HG02759 (cell line): Measurements from ENCODE around the gene PITPNC1.
"Not testable (repeated sequence)": the region's sequence is repeated elsewhere in the genome, so short reads cannot be mapped to it uniquely, and the experiment has no call there.

Experiments used
- ATAC-seq: cut with Tn5 transposase; IDR thresholded peaks from one replicate; pipeline ENCODE4 v1.9.1; 2021; ENCODE audit warnings: mild to moderate bottlenecking, moderate library complexity; ENCODE audit not compliant: unreplicated experiment

PITPNC1 gene

GRCh38 chr17:67707442-67707841 is 330.4 kb downstream of the PITPNC1 start:
- ATAC-seq: no peak

GRCh38 chr17:67708378-67708777 is 331.3 kb downstream of the PITPNC1 start:
- ATAC-seq: no peak

- ATAC-seq: no peak
These were observed 334.8 kb downstream of the PITPNC1 start for GRCh38 chr17:67711916-67712315.

GRCh38 chr17:67712375-67712774 is 335.3 kb downstream of the PITPNC1 start:
- no peak for ATAC-seq

- no peak for ATAC-seq
These were observed 336.1 kb downstream of the PITPNC1 start for GRCh38 chr17:67713169-67713568.

GRCh38 chr17:67716405-67716798 is 339.3 kb downstream of the PITPNC1 start:
- no peak for ATAC-seq

GRCh38 chr17:67717192-67717623 is 340.1 kb downstream of the PITPNC1 start:
- ATAC-seq: no peak

- ATAC-seq: peak; percentile 96
These were observed 340.7 kb downstream of the PITPNC1 start, which contains the start of gene NOL11 for GRCh38 chr17:67717624-67718324. NOL11 (plus strand) TSS chr17:67717936; CDS start chr17:67717948, 12 bp downstream.

- ATAC-seq: no peak
These were observed 341.4 kb downstream of the PITPNC1 start for GRCh38 chr17:67718325-67718941.

GRCh38 chr17:67725373-67725791 is 348.3 kb downstream of the PITPNC1 start:
- ATAC-seq: no peak

- no peak for ATAC-seq
These were observed 348.7 kb downstream of the PITPNC1 start for GRCh38 chr17:67725807-67726206.

- not testable (repeated sequence) for ATAC-seq
These were observed 350.3 kb downstream of the PITPNC1 start for GRCh38 chr17:67727152-67728039.

GRCh38 chr17:67729903-67730302 is 352.8 kb downstream of the PITPNC1 start:
- no peak for ATAC-seq

GRCh38 chr17:67730731-67731130 is 353.6 kb downstream of the PITPNC1 start:
- ATAC-seq: no peak

GRCh38 chr17:67733449-67733848 is 356.4 kb downstream of the PITPNC1 start:
- ATAC-seq: no peak

GRCh38 chr17:67737145-67737544 is 360.1 kb downstream of the PITPNC1 start:
- no peak for ATAC-seq

- ATAC-seq: no peak
These were observed 364.9 kb downstream of the PITPNC1 start for GRCh38 chr17:67742025-67742424.
